Esophagus squamous epithelium (tissue), 5 donors: Measurements from ENCODE around the gene PCDHGA6. TPM values are rescaled to one million over a fixed set of nuclear protein-coding genes. Genes with fewer than 3 reads are reported as not detected.
"Not testable (repeated sequence)": the region's sequence is repeated elsewhere in the genome, so short reads cannot be mapped to it uniquely, and the experiment has no call there.

Source experiments
- DNase-seq: peaks from one replicate; lab custom pipeline; 2025; lab: John Stamatoyannopoulos, UW
- H3K27ac ChIP-seq, 4 donors: fragments of 200-600 bp; sonication (generic); one replicate each; pipeline ENCODE4 v1.5.1; 2016 to 2019; ENCODE audit warnings: mild to moderate bottlenecking in 1 of 4
- H3K27me3 ChIP-seq, 4 donors: fragments of 200-600 bp; sonication (generic); 1 replicate in 3 of 4; 2 replicates in 1 of 4; pipeline versions ENCODE4 v1.5.1 to v1.6.0; 2017 to 2021; ENCODE audit warnings: antibody characterized with exemption in 1 of 4
- H3K36me3 ChIP-seq, 3 donors: fragments of 200-600 bp; sonication (generic); one replicate each; pipeline ENCODE4 v1.5.1; 2016 to 2019
- H3K4me1 ChIP-seq, 3 donors: fragments of 200-600 bp; sonication (generic); one replicate each; pipeline ENCODE4 v1.5.1; 2017 to 2019
- H3K4me3 ChIP-seq, 4 donors: fragments of 200-600 bp; sonication (generic); 1 replicate in 3 of 4; 2 replicates in 1 of 4; pipeline ENCODE4 v1.5.1; 2016 to 2019; ENCODE audit warnings: mild to moderate bottlenecking in 2 of 4, moderate library complexity in 1 of 4
- H3K9me3 ChIP-seq, 3 donors: fragments of 200-600 bp; sonication (generic); one replicate each; pipeline ENCODE4 v1.5.1; 2016 to 2019
- CTCF ChIP-seq, 6 experiments: fragments of 450-650 bp in 4 of 6; fragments of 200-600 bp in 2 of 6; sonication (generic) in 2 of 6; IDR thresholded peaks; one replicate each; pipeline ENCODE4 v1.5.1; 2016 to 2019; ENCODE audit warnings: antibody characterized with exemption in 6 of 6, mild to moderate bottlenecking in 4 of 6, moderate library complexity in 4 of 6
- POLR2A ChIP-seq, 4 donors: fragments of 450-650 bp; IDR thresholded peaks; one replicate each; pipeline ENCODE4 v1.6.1; 2017; ENCODE audit warnings: antibody characterized with exemption in 4 of 4, mild to moderate bottlenecking in 4 of 4, moderate library complexity in 3 of 4
- WGBS, 2 donors: methylation state at CpG; one replicate each; pipeline ENCODE4 v1.1.5; 2018; 5-methylcytosine and 5-hydroxymethylcytosine counted together
- intact Hi-C: fragments of 100-400 bp; cut with DNase I; formaldehyde crosslinking; loops from one replicate; pipeline ENCODE4 v1.15.0; 2022
- total RNA-seq, 4 donors: library from RNA; depleted of rRNA; stranded (reverse); fragments of >200 nt; gene quantifications; one replicate each; pipeline ENCODE4 v1.1.0, GENCODE V29; 2016
- donor health status: DM: yes; HTN: yes; CAD: no.

PCDHGA6 gene
- total RNA-seq: 1 to 10 TPM in 3 of 4 donors, under 1 TPM in 1; 0.76 to 2.9 (median 2.0) TPM

- Histone ChIP-seq H3K4me1 (no peaks in the 10 kb centered on the region), H3K4me3 (peak within 1 kb of the TSS in 2 of 4 donors; percentile 28 to 49), H3K27me3 (peaks cover 0 to 27% (median 0%) of the 10 kb centered on the region in 4 donors), H3K27ac (no peak within 1 kb of the TSS), H3K9me3 (peaks cover 0 to 97% (median 89%) of the 10 kb centered on the region in 3 donors), H3K36me3 (no peaks in the 10 kb centered on the region)
- no peak for TF ChIP-seq POLR2A (IDR thresholded peaks at IDR 0.05)
- peak in 1 of 6 experiments; percentile 31 for TF ChIP-seq CTCF (IDR thresholded peaks at IDR 0.05)
- intact Hi-C loops: no loop called here
- DNase-seq: no peak
- WGBS, 2 donors: 22 to 23% methylated on average over 9 to 11 of the region's 27 CpGs
Measured at GRCh38 chr5:141373673-141374317, at the start of gene PCDHGA6. Gene PCDHGA6 (plus strand): TSS chr5:141373891. CDS start chr5:141374084, 193 bp downstream.

GRCh38 chr5:141326088-141326854, 47.4 kb upstream of the PCDHGA6 start:
- peak overlapping the region; percentile 2 to 58 (median 29) for H3K4me3 ChIP-seq
- TF ChIP-seq POLR2A (IDR thresholded peaks at IDR 0.05): peak in 1 of 4 donors; percentile 20
- TF ChIP-seq CTCF (IDR thresholded peaks at IDR 0.05): peak in 2 of 6 experiments; percentile 23 to 39
- no peaks in the 10 kb centered on the region for H3K36me3 ChIP-seq
- H3K4me1 ChIP-seq: peaks cover 0 to 2% (median 0%) of the 10 kb centered on the region in 3 donors
- H3K9me3 ChIP-seq: peaks cover 0 to 75% (median 14%) of the 10 kb centered on the region in 3 donors
- intact Hi-C loops: no loop called here
- H3K27me3 ChIP-seq: peaks cover 0 to 43% (median 0%) of the 10 kb centered on the region in 4 donors
- no peak for DNase-seq
- WGBS, 2 donors: 18 to 30% methylated on average over 26 to 27 of the region's 27 CpGs
- peak overlapping the region in 2 of 4 donors; percentile 51 for H3K27ac ChIP-seq

- DNase-seq: no peak
- Histone ChIP-seq H3K27me3 (peaks cover 0 to 62% (median 0%) of the 10 kb centered on the region in 4 donors), H3K27ac (no peak overlapping the region), H3K36me3 (no peaks in the 10 kb centered on the region), H3K9me3 (peaks cover 0 to 77% (median 24%) of the 10 kb centered on the region in 3 donors), H3K4me3 (no peak overlapping the region), H3K4me1 (no peaks in the 10 kb centered on the region)
- intact Hi-C loops: no loop called here
- TF ChIP-seq POLR2A (IDR thresholded peaks at IDR 0.05) (no peak), CTCF (IDR thresholded peaks at IDR 0.05) (no peak)
- 60 to 82% methylated on average over 1 to 6 of the region's 8 CpGs for WGBS, 2 donors
Measured at GRCh38 chr5:141328231-141328630, 45.5 kb upstream of the PCDHGA6 start.

GRCh38 chr5:141330299-141331080, 43.2 kb upstream of the PCDHGA6 start, which contains the start of gene PCDHGA1:
Gene PCDHGA1 (plus strand): TSS chr5:141330514.
- peaks cover 0 to 84% (median 38%) of the 10 kb centered on the region in 3 donors for H3K9me3 ChIP-seq
- H3K4me3 ChIP-seq: peak within 1 kb of the TSS in 1 of 4 donors; percentile 30
- peaks cover 0 to 81% (median 0%) of the 10 kb centered on the region in 4 donors for H3K27me3 ChIP-seq
- no peak for DNase-seq
- H3K4me1 ChIP-seq: no peaks in the 10 kb centered on the region
- 24 to 33% methylated on average over 20 to 21 of the region's 21 CpGs for WGBS, 2 donors
- intact Hi-C loops: no loop called here
- TF ChIP-seq CTCF (IDR thresholded peaks at IDR 0.05) (peak in 1 of 6 experiments; percentile 30), POLR2A (IDR thresholded peaks at IDR 0.05) (no peak)
- no peaks in the 10 kb centered on the region for H3K36me3 ChIP-seq
- no peak within 1 kb of the TSS for H3K27ac ChIP-seq

- H3K27ac ChIP-seq, intact Hi-C loops, DNase-seq, H3K4me3 ChIP-seq, H3K4me1 ChIP-seq, H3K36me3 ChIP-seq: not testable (repeated sequence)
- Histone ChIP-seq H3K27me3 (peaks cover 0 to 86% (median 0%) of the 10 kb centered on the region in 4 donors), H3K9me3 (peaks cover 0 to 71% (median 38%) of the 10 kb centered on the region in 3 donors)
- WGBS, 2 donors: 50 to 55% methylated on average over 2 to 15 of the region's 39 CpGs
Measured at GRCh38 chr5:141332571-141332970, 41.1 kb upstream of the PCDHGA6 start.
